C4-2B (cell line): ENCODE data around the gene TIGD3.

Experiments used
- H3K27ac ChIP-seq: fragments of 450-650 bp; 2 replicates; pipeline ENCODE4 v1.5.1; 2017
- ZFX ChIP-seq: fragments of 450-650 bp; IDR thresholded peaks from 2 replicates; pipeline ENCODE4 v1.6.1; 2017
- TF ChIP-seq, protein P1 (sequence below): fragments of 450-650 bp; conservative IDR thresholded peaks from 2 replicates; pipeline ENCODE4 v1.5.1; 2017; ENCODE audit warnings: mild to moderate bottlenecking

The TIGD3 gene

DNA sequence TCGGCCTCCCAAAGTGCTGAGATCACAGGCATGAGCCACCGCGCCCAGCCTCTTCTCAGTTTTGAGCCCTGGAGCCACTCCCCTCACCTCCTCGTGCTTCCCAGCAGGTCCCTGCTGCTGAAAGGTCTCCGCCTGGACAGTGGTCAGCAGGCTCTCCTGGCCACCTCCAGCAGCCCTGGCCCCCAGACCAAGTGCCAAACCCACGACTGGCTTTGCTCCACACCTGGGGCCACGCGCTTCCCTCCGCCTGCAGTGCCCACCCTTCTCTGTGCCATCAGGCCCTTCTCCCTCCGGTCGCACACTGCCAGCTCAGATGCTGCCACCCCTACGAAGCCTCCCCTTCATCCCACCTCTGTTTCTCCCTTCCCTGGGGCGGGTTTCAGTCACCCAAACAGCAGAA, 44.7 kb downstream of the TIGD3 start:
- no peak overlapping the region for H3K27ac ChIP-seq
- TF ChIP-seq ZFX = no peak
- TF ChIP-seq, protein P1, sequence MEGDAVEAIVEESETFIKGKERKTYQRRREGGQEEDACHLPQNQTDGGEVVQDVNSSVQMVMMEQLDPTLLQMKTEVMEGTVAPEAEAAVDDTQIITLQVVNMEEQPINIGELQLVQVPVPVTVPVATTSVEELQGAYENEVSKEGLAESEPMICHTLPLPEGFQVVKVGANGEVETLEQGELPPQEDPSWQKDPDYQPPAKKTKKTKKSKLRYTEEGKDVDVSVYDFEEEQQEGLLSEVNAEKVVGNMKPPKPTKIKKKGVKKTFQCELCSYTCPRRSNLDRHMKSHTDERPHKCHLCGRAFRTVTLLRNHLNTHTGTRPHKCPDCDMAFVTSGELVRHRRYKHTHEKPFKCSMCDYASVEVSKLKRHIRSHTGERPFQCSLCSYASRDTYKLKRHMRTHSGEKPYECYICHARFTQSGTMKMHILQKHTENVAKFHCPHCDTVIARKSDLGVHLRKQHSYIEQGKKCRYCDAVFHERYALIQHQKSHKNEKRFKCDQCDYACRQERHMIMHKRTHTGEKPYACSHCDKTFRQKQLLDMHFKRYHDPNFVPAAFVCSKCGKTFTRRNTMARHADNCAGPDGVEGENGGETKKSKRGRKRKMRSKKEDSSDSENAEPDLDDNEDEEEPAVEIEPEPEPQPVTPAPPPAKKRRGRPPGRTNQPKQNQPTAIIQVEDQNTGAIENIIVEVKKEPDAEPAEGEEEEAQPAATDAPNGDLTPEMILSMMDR = no peak

DNA sequence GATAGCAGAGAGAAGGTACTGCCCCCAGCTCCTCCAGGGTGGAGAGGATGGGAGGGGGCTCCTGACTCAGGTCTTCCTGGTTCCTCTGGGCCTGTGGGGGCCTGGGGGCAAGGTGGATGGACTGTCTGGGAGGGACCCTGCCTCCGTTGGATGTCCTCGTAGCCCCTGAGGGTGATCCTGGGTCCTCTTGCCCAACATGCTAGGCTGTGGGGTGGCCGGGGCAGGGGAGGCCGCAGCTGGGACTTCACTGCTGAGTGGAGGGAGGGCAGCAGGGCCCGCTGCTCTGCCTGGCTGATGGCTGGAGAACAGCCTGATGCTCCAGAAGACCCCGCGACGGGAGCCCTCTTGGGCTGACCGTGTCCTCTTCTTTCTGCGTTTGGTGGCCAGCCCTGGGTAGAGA, 45.3 kb downstream of the TIGD3 start:
- H3K27ac ChIP-seq = no peak overlapping the region
- no peak for TF ChIP-seq ZFX
- TF ChIP-seq, protein P1 = no peak

DNA sequence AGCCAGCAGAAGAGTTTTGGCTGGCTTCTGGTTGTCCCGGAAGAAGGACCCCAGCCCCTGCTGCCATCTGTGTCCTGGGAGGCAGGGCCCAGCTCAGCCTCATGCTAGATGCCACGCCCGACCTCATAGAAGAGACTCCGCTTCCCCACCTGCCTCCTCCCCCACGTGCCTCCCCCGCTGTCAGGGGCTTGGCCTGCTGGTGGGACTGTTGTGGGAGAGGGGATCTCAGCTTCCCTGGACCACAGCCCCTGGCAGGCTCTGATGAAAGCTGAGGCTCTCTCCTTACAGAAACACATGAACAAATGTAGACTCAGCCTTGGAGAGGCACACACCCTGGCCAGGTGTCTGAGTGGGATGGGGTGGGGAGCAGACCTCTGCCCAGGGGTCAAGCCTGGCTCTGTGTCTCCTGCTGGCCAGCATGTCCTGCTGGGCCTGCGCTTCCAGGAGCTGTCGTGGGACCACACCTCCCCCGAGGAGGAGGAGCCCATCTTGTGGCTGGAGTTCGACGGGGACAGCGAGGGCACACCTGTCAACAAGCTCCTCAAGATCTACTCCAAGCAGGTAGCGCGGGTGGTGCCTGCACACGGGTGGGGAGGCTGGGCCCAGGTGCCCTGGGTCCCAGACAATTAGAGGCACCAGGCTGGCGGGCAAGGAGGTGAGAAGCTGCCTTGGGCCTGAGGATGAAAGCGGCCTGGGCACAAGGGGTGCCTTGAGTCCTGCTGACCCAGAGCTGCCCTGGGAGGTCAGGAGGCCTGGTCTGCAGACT, 45.9 kb downstream of the TIGD3 start:
- H3K27ac ChIP-seq = no peak overlapping the region
- TF ChIP-seq, protein P1 = no peak
- TF ChIP-seq ZFX = no peak

DNA sequence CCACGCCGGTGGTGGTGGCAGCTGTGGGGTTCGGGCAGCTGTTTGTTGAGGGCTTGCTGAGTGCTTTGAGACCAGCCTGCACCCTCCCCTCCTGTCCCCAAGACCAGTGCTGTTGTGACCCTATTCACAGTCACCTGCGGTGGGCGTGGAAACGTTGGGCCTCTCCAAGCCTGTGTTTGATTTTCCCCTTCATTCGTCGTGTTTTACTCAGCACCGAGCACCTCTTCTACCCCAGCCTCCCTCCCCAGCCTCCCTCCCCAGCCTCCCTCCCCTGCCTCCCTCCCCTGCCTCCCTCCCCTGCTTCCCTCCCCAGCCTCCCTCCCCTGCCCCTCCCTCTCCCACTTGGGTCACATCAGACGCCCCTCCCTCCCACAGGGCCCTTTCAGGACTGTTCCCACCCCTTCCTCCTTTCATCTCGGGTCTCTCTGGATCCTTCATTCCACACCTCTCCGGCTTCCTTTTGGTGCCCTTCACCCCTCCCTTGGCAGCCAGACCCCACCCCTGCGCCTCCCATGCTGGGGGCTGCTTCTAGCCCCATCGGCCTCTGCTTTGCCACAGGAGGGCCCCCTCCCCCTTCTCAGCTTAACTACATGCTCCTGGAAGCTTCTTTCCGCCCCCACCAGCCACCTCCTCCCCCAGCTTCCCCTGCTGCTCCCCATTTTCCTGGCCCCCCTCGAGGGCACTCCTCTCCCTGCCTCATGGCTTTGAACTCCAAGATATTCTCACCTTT, 46.7 kb downstream of the TIGD3 start:
- TF ChIP-seq, protein P1 = no peak
- no peak for TF ChIP-seq ZFX
- no peak overlapping the region for H3K27ac ChIP-seq

DNA sequence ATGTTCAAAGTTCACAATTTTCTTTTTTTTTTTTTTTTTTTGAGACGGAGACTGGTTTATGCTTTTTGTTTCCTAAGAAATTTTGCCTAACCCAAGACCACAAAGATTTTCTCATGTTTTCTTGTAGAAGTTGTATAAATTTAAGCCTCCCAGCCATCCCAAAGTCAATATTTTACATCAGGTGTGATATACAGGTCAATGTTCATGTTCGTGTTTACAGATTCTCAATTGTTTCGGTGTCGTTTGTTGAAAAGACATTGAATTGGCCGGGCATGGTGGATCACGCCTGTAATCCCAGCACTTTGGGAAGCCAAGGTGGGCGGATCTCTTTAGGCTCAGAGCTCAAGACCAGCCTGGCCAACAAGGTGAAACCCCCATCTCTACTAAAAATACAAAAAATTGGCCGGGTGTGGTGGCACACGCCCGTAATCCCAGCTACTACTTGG, 47.3 kb downstream of the TIGD3 start:
- TF ChIP-seq ZFX = no peak
- TF ChIP-seq, protein P1 = no peak

DNA sequence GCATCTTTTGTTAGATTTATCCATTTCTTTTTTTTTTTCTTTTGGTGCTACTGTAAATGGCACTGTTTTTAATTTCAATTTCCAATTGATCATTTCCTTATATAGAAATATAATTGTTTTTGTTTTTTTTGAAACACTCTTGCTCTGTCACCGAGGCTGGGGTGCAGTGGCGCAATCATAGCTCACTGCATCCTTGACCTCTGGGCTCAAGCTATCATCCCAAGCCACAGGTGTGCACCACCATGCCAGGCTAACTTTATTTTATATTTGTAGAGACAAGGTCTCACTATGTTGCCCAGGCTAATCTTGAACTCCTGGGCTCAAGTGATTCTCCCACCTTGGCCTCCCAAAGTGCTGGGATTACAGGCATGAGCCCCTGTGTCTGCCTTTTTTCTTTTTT, 48.2 kb downstream of the TIGD3 start:
- TF ChIP-seq ZFX = no peak
- TF ChIP-seq, protein P1 = no peak
- H3K27ac ChIP-seq = no peak overlapping the region

More for the DNA sequence above, 47.3 kb downstream of the TIGD3 start:
- no peak overlapping the region for H3K27ac ChIP-seq

DNA sequence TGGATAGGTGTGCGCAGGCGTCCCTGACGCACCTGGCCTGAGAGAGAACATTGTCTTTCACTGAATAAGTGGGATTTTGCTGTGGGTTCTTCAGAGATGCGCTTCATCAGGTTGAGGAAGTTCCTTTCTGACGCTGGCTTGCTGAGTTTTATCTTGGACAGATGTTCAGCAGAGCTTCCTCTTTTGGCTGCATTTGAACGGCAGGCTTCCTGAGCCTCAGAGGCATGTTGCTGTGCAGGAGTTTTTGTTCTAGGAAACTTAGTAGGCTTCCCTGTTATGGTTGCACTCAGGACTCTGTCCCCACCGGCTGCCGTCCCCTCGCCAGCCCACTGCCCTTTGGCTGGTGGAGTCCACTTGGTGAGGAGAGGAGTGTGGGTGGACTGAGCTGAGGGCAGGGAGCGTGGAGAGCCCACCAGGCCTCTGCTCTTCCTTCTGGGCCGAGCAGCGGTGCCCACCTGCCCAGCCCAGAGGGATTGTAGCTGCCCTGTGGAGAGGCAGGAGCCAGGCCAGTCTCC, 49.1 kb downstream of the TIGD3 start:
- TF ChIP-seq, protein P1 = no peak
- TF ChIP-seq ZFX = no peak
- H3K27ac ChIP-seq = no peak overlapping the region
